Natural killer cell (primary cell): ENCODE measurements around the gene BBLN. TPM values are rescaled to one million over a fixed set of nuclear protein-coding genes. Genes with fewer than 3 reads are reported as not detected.

Experiments
- ATAC-seq, 3 donors: fragments of 150-1000 bp in 2 of 3; fragments of 200-7000 bp in 1 of 3; cut with Tn5 transposase; 1 replicate in 1 of 3; 2 replicates in 2 of 3; pipeline ENCODE4 v1.10.0; 2021; ENCODE audit warnings: mild to moderate bottlenecking in 2 of 3, moderate library complexity in 2 of 3
- DNase-seq, 2 donors: peaks; one replicate each; pipeline versions ENCODE4 v3.0.0 to v3.0.0-alpha.2; 2013 to 2021; ENCODE audit warnings: mixed read lengths in 1 of 2
- H3K27ac ChIP-seq: one replicate; pipeline ENCODE4 v1.5.1; 2013; ENCODE audit warnings: mild to moderate bottlenecking, low read length
- H3K27me3 ChIP-seq: one replicate; pipeline ENCODE4 v1.6.1; 2013; ENCODE audit warnings: low read length; ENCODE audit not compliant: control insufficient read depth, insufficient read depth
- H3K36me3 ChIP-seq: one replicate; pipeline ENCODE4 v1.6.1; 2013; ENCODE audit warnings: low read length; ENCODE audit not compliant: control insufficient read depth, insufficient read depth
- H3K4me1 ChIP-seq: one replicate; pipeline ENCODE4 v1.6.1; 2013; ENCODE audit warnings: low read length; ENCODE audit not compliant: control insufficient read depth, insufficient read depth
- H3K4me3 ChIP-seq: one replicate; pipeline ENCODE4 v1.5.1; 2013; ENCODE audit warnings: low read length
- H3K9me3 ChIP-seq: one replicate; pipeline ENCODE4 v1.6.1; 2013; ENCODE audit warnings: low read length; ENCODE audit not compliant: control insufficient read depth, insufficient read depth
- H3K27ac Mint-ChIP-seq, 2 donors: one replicate each; pipeline ENCODE4 v1.8.0; 2022; ENCODE audit warnings: mild to moderate bottlenecking in 2 of 2, mixed read lengths in 2 of 2, moderate library complexity in 1 of 2
- H3K27me3 Mint-ChIP-seq, 2 donors: one replicate each; pipeline ENCODE4 v1.8.0; 2022; ENCODE audit warnings: low read depth in 2 of 2, mixed read lengths in 2 of 2
- H3K36me3 Mint-ChIP-seq: one replicate; pipeline ENCODE4 v1.8.0; 2022; ENCODE audit warnings: mixed read lengths
- H3K4me1 Mint-ChIP-seq, 2 donors: one replicate each; pipeline ENCODE4 v1.8.0; 2022; ENCODE audit warnings: mixed read lengths in 2 of 2
- H3K4me3 Mint-ChIP-seq: one replicate; pipeline ENCODE4 v1.8.0; 2022; ENCODE audit warnings: mild to moderate bottlenecking, moderate library complexity, mixed read lengths
- H3K9me3 Mint-ChIP-seq, 2 donors: one replicate each; pipeline ENCODE4 v1.8.0; 2022; ENCODE audit warnings: mixed read lengths in 2 of 2
- WGBS: methylation state at CpG from one replicate; pipeline ENCODE4 v1.1.7; 2013; ENCODE audit warnings: missing lambda C conversion rate; ENCODE audit not compliant: insufficient coverage; 5-methylcytosine and 5-hydroxymethylcytosine counted together
- intact Hi-C: fragments of 100-400 bp; cut with micrococcal nuclease; formaldehyde crosslinking; loops from one replicate; pipeline ENCODE4 v1.14.2; 2022
- total RNA-seq, 4 donors: library from RNA; stranded (reverse); fragments of 120-200 nt in 1 of 4; gene quantifications; one replicate each; pipeline versions ENCODE4 v1.2.3 to v1.2.4, GENCODE V29; 2013 to 2022
- TF ChIP-seq, protein P1 (sequence below): fragments of 200-600 bp; IDR thresholded peaks from one replicate; pipeline ENCODE4 v1.8.0; 2022; ENCODE audit warnings: antibody characterized with exemption

BBLN gene
- total RNA-seq, 3 donors from 2014 or later (not counting 1 experiment from before 2014, with no cell fraction given): 61.8 to 74.0 (median 69.3) TPM

- 21% methylated on average over 27 of the region's 27 CpGs for WGBS
- Histone ChIP-seq H3K9me3 (no peaks in the 10 kb centered on the region), H3K36me3 (peaks cover 22% of the 10 kb centered on the region), H3K4me3 (no peak overlapping the region), H3K4me1 (peaks cover 27% of the 10 kb centered on the region), H3K27ac (no peak overlapping the region), H3K27me3 (no peaks in the 10 kb centered on the region)
- Mint-ChIP-seq H3K4me3 (no peak overlapping the region), H3K9me3 (no peaks in the 10 kb centered on the region), H3K4me1 (peaks cover 6 to 11% of the 10 kb centered on the region in 2 donors), H3K27me3 (no peaks in the 10 kb centered on the region), H3K36me3 (no peaks in the 10 kb centered on the region), H3K27ac (peak overlapping the region; percentile 69)
- TF ChIP-seq, protein P1, sequence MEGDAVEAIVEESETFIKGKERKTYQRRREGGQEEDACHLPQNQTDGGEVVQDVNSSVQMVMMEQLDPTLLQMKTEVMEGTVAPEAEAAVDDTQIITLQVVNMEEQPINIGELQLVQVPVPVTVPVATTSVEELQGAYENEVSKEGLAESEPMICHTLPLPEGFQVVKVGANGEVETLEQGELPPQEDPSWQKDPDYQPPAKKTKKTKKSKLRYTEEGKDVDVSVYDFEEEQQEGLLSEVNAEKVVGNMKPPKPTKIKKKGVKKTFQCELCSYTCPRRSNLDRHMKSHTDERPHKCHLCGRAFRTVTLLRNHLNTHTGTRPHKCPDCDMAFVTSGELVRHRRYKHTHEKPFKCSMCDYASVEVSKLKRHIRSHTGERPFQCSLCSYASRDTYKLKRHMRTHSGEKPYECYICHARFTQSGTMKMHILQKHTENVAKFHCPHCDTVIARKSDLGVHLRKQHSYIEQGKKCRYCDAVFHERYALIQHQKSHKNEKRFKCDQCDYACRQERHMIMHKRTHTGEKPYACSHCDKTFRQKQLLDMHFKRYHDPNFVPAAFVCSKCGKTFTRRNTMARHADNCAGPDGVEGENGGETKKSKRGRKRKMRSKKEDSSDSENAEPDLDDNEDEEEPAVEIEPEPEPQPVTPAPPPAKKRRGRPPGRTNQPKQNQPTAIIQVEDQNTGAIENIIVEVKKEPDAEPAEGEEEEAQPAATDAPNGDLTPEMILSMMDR: peak; percentile 100
- DNase-seq: peak; percentile 98
- peak; percentile 93 to 99 (median 96) for ATAC-seq
- intact Hi-C loops: loop anchor here (1.0 to 5.0 kb wide), 2 partner anchors 10 to 176 kb away; no protein-coding TSS in a partner anchor
These were observed 42.2 kb upstream of the BBLN start for GRCh38 chr9:128117613-128118471.

DNA sequence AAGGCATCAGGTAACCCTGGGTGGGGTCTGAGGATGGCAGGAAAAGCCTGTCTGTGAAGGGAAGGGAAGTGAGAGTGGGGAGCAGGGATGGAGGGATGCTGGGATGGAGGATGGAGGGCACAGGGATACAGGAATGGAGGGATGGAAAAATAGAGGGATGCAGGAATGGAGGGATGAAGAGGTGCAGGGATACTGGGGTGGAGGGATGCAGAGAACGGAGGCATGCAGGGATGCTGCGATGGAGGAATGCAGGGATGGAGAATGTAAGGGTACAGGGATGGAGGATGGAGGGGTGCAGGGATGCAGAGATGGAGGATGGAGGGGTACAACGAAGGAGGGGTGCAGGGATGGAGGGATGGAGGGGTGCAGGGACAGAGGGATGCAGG, 41.6 kb upstream of the BBLN start:
- no peak overlapping the region for H3K27ac Mint-ChIP-seq
- no peak overlapping the region for H3K27ac ChIP-seq
- H3K4me3 Mint-ChIP-seq: no peak overlapping the region
- H3K27me3 ChIP-seq: no peaks in the 10 kb centered on the region
- H3K36me3 ChIP-seq: peaks cover 24% of the 10 kb centered on the region
- TF ChIP-seq, protein P1: no peak
- H3K4me1 Mint-ChIP-seq: peaks cover 6 to 11% of the 10 kb centered on the region in 2 donors
- no peak overlapping the region for H3K4me3 ChIP-seq
- no peaks in the 10 kb centered on the region for H3K36me3 Mint-ChIP-seq
- peaks cover 27% of the 10 kb centered on the region for H3K4me1 ChIP-seq
- 68% methylated on average over 3 of the region's 3 CpGs for WGBS
- H3K9me3 ChIP-seq: no peaks in the 10 kb centered on the region
- DNase-seq: no peak
- no peaks in the 10 kb centered on the region for H3K27me3 Mint-ChIP-seq
- intact Hi-C loops: loop anchor here (5.0 kb wide), 1 partner anchor 176 kb away; no protein-coding TSS in a partner anchor
- no peak for ATAC-seq
- no peaks in the 10 kb centered on the region for H3K9me3 Mint-ChIP-seq

GRCh38 chr9:128118971-128119665, 40.9 kb upstream of the BBLN start:
- H3K27me3 Mint-ChIP-seq: no peaks in the 10 kb centered on the region
- Histone ChIP-seq H3K9me3 (no peaks in the 10 kb centered on the region), H3K36me3 (peaks cover 25% of the 10 kb centered on the region), H3K4me3 (no peak overlapping the region), H3K4me1 (peaks cover 27% of the 10 kb centered on the region), H3K27me3 (no peaks in the 10 kb centered on the region), H3K27ac (no peak overlapping the region)
- DNase-seq (no peak), ATAC-seq (no peak)
- TF ChIP-seq, protein P1: no peak
- H3K9me3 Mint-ChIP-seq: no peaks in the 10 kb centered on the region
- H3K36me3 Mint-ChIP-seq: no peaks in the 10 kb centered on the region
- 91% methylated on average over 12 of the region's 15 CpGs for WGBS
- intact Hi-C loops: loop anchor here (5.0 kb wide), 1 partner anchor 177 kb away; no protein-coding TSS in a partner anchor
- H3K4me1 Mint-ChIP-seq: peaks cover 6 to 11% of the 10 kb centered on the region in 2 donors
- no peak overlapping the region for H3K27ac Mint-ChIP-seq
- H3K4me3 Mint-ChIP-seq: no peak overlapping the region
